Gastroesophageal sphincter (tissue), 3 donors: ENCODE data around the gene TMEM222.
A peak's percentile ranks its signal among the peaks of the same experiment; 100 is the strongest.

ENCODE experiments used
- EP300 ChIP-seq: sonication (generic); formaldehyde crosslinking; IDR thresholded peaks from one replicate; pipeline ENCODE4 v1.6.1; 2017; ENCODE audit warnings: antibody characterized with exemption, mild to moderate bottlenecking
- POLR2A ChIP-seq, 2 donors: fragments of 450-650 bp; IDR thresholded peaks; one replicate each; pipeline ENCODE4 v1.6.1; 2017; ENCODE audit warnings: antibody characterized with exemption in 2 of 2, mild to moderate bottlenecking in 2 of 2, moderate library complexity in 1 of 2
- POLR2AphosphoS5 ChIP-seq: sonication (generic); formaldehyde crosslinking; IDR thresholded peaks from one replicate; pipeline ENCODE4 v1.6.1; 2017; ENCODE audit warnings: antibody characterized with exemption
- TF ChIP-seq, protein P1 (sequence below), 4 experiments: fragments of 200-600 bp in 2 of 4; fragments of 450-650 bp in 2 of 4; sonication (generic) in 1 of 4; IDR thresholded peaks; one replicate each; pipeline ENCODE4 v1.5.1; 2017 to 2019; ENCODE audit warnings: antibody characterized with exemption in 4 of 4, mild to moderate bottlenecking in 2 of 4, moderate library complexity in 2 of 4

DNA sequence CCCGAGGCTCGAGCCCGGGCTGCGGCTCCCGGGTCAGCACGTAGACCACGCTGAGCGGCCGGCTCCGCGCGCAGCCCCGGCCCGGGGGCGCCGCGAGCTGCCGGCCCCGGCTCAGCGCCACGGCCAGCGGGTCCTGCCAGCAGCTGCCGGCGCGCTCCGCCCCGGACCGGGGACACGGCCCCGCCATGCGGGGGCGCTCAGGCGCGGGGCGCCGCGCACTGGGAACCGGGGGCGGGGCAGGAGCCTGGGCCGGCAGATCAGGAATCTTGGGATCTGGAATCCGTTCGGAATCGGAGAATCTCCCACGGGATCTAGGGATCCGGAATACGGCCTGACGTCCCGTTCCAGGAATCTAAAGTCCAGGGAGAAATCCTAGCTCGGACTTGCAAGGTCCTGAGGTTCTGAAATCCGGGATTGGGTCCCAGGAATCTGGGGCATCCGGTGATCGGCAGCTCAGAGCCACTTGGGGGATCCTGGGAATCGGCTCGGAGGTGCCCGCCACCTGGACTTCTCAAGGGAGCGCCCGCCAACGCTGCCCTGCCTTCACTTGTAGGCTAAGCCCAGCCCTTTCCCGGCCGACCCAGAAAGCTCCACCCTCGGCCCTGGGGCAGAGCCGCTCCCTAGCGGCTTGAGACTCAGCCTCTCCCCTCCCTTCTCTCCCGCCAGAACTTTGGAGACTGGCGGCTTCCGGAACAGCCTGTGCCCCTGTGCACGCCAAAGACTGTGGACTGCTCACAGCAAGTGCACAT, 44.6 kb downstream of the TMEM222 start, which contains the start of gene MAP3K6:
- TF ChIP-seq POLR2AphosphoS5 = peak; percentile 85
- peak; percentile 82 to 87 for TF ChIP-seq POLR2A (IDR thresholded peaks at IDR 0.05)
- TF ChIP-seq, protein P1, sequence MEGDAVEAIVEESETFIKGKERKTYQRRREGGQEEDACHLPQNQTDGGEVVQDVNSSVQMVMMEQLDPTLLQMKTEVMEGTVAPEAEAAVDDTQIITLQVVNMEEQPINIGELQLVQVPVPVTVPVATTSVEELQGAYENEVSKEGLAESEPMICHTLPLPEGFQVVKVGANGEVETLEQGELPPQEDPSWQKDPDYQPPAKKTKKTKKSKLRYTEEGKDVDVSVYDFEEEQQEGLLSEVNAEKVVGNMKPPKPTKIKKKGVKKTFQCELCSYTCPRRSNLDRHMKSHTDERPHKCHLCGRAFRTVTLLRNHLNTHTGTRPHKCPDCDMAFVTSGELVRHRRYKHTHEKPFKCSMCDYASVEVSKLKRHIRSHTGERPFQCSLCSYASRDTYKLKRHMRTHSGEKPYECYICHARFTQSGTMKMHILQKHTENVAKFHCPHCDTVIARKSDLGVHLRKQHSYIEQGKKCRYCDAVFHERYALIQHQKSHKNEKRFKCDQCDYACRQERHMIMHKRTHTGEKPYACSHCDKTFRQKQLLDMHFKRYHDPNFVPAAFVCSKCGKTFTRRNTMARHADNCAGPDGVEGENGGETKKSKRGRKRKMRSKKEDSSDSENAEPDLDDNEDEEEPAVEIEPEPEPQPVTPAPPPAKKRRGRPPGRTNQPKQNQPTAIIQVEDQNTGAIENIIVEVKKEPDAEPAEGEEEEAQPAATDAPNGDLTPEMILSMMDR (IDR thresholded peaks at IDR 0.05) = peak in 3 of 4 experiments; percentile 45 to 51 (median 47)
- TF ChIP-seq EP300 = no peak
